ENCODE results near the gene RAP1B. TPM values are rescaled to one million over a fixed set of nuclear protein-coding genes. Genes with fewer than 3 reads are reported as not detected.

The RAP1B gene
- total RNA-seq, 1 donor from 2014 or later, result 178 TPM

Small RNAs within 50 kb of the gene (small RNA-seq; reads per million reads assigned to genes)
- gene RF00017 (ENCODE audit: low replicate concordance) (not detected), gene SNORA70G (ENCODE audit: low replicate concordance) (not detected)

Other genes with a start within 250 kb of the RAP1B start
- 47.2 TPM for gene NUP107, start 76.1 kb downstream of the RAP1B start, total RNA-seq
- 3.4 TPM for gene SLC35E3, start 135.3 kb downstream of the RAP1B start, total RNA-seq
- 65.4 TPM for gene MDM2, start 197.3 kb downstream of the RAP1B start, total RNA-seq

All from skin of body (tissue), 2 donors.